ENCODE measurements around the gene CPNE8.

Gene CPNE8

GRCh38 chr12:38610808-38611350 is 294.5 kb downstream of the CPNE8 start:
- DNase-seq: no peak

GRCh38 chr12:38607295-38607694 is 298.1 kb downstream of the CPNE8 start:
- no peak for DNase-seq

All from CD4-positive, alpha-beta T cell treated with Interleukin-10 for 1 hour (primary cell).